Upper lobe of left lung (tissue), 4 donors: ENCODE measurements around the gene CBX7.

Experiments used
- CTCF ChIP-seq, 6 experiments: fragments of 450-650 bp in 4 of 6; fragments of 200-600 bp in 2 of 6; sonication (generic) in 2 of 6; IDR thresholded peaks; one replicate each; pipeline ENCODE4 v1.5.1; 2016 to 2019; ENCODE audit warnings: antibody characterized with exemption in 6 of 6
- EP300 ChIP-seq, 4 donors: sonication (generic); formaldehyde crosslinking; IDR thresholded peaks; one replicate each; pipeline ENCODE4 v1.5.1; 2017; ENCODE audit warnings: antibody characterized with exemption in 4 of 4, control low read depth in 2 of 4
- POLR2A ChIP-seq, 4 donors: fragments of 450-650 bp; IDR thresholded peaks; one replicate each; pipeline ENCODE4 v1.5.1; 2016 to 2017; ENCODE audit warnings: antibody characterized with exemption in 4 of 4, mild to moderate bottlenecking in 2 of 4
- POLR2AphosphoS5 ChIP-seq, 2 donors: sonication (generic); formaldehyde crosslinking; IDR thresholded peaks; one replicate each; pipeline ENCODE4 v1.5.1; 2017; ENCODE audit warnings: antibody characterized with exemption in 2 of 2

GRCh38 chr22:39089928-39090327 lies 62.6 kb downstream of the CBX7 start:
- TF ChIP-seq CTCF (IDR thresholded peaks at IDR 0.05) (no peak), EP300 (IDR thresholded peaks at IDR 0.05) (no peak), POLR2A (IDR thresholded peaks at IDR 0.05) (no peak), POLR2AphosphoS5 (IDR thresholded peaks at IDR 0.05) (no peak)
